GM18868 (cell line): ENCODE measurements around the gene AKAP13.
"Not testable (repeated sequence)": the region's sequence is repeated elsewhere in the genome, so short reads cannot be mapped to it uniquely, and the experiment has no call there.

Source experiments
- ATAC-seq: cut with Tn5 transposase; IDR thresholded peaks from one replicate; pipeline ENCODE4 v1.9.1; 2021; ENCODE audit warnings: mild to moderate bottlenecking, moderate library complexity; ENCODE audit not compliant: unreplicated experiment

Gene AKAP13

GRCh38 chr15:85470563-85471271 lies 90.3 kb downstream of the AKAP13 start:
- ATAC-seq: no peak

GRCh38 chr15:85472349-85472748 lies 91.9 kb downstream of the AKAP13 start:
- no peak for ATAC-seq

- peak; percentile 48 for ATAC-seq
Observed at GRCh38 chr15:85473455-85473854, 93.1 kb downstream of the AKAP13 start.

GRCh38 chr15:85474700-85475316 lies 94.4 kb downstream of the AKAP13 start:
- ATAC-seq: peak; percentile 33

- ATAC-seq: peak; percentile 65
Observed at GRCh38 chr15:85475317-85475701, 94.9 kb downstream of the AKAP13 start.

- ATAC-seq: no peak
Observed at GRCh38 chr15:85475711-85476110, 95.3 kb downstream of the AKAP13 start.

- ATAC-seq: no peak
Observed at GRCh38 chr15:85477061-85477460, 96.7 kb downstream of the AKAP13 start.

- no peak for ATAC-seq
Observed at GRCh38 chr15:85477730-85478129, 97.3 kb downstream of the AKAP13 start.

- ATAC-seq: no peak
Observed at GRCh38 chr15:85479071-85479647, 98.8 kb downstream of the AKAP13 start.

- ATAC-seq: no peak
Observed at GRCh38 chr15:85480923-85481322, 100.5 kb downstream of the AKAP13 start.

GRCh38 chr15:85481543-85481942 lies 101.1 kb downstream of the AKAP13 start:
- ATAC-seq: not testable (repeated sequence)

- peak; percentile 62 for ATAC-seq
Observed at GRCh38 chr15:85482894-85483293, 102.5 kb downstream of the AKAP13 start.

GRCh38 chr15:85483955-85484354 lies 103.6 kb downstream of the AKAP13 start:
- ATAC-seq: not testable (repeated sequence)

- ATAC-seq: not testable (repeated sequence)
Observed at GRCh38 chr15:85484923-85485322, 104.5 kb downstream of the AKAP13 start.

- peak; percentile 57 for ATAC-seq
Observed at GRCh38 chr15:85485956-85486567, 105.7 kb downstream of the AKAP13 start.

GRCh38 chr15:85487796-85488195 lies 107.4 kb downstream of the AKAP13 start:
- ATAC-seq: not testable (repeated sequence)

GRCh38 chr15:85488997-85489396 lies 108.6 kb downstream of the AKAP13 start:
- ATAC-seq: no peak

- no peak for ATAC-seq
Observed at GRCh38 chr15:85489773-85490493, 109.5 kb downstream of the AKAP13 start.

- no peak for ATAC-seq
Observed at GRCh38 chr15:85490856-85491255, 110.5 kb downstream of the AKAP13 start.

- peak; percentile 49 for ATAC-seq
Observed at GRCh38 chr15:85491691-85492090, 111.3 kb downstream of the AKAP13 start.

- no peak for ATAC-seq
Observed at GRCh38 chr15:85492406-85492805, 112.0 kb downstream of the AKAP13 start.
